GM12875 (cell line): ENCODE data around the gene NUP93.

Experiments
- H3K4me3 ChIP-seq: one replicate; pipeline ENCODE4 v1.5.1; 2011; ENCODE audit warnings: low read depth, low read length, control low read depth
- TF ChIP-seq, protein P1 (sequence below): IDR thresholded peaks from 2 replicates; pipeline ENCODE4 v1.5.1; 2011; ENCODE audit warnings: low read depth, mild to moderate bottlenecking, control low read depth, inconsistent platforms, low read length, moderate library complexity, borderline replicate concordance; ENCODE audit not compliant: insufficient read depth

The NUP93 gene

DNA sequence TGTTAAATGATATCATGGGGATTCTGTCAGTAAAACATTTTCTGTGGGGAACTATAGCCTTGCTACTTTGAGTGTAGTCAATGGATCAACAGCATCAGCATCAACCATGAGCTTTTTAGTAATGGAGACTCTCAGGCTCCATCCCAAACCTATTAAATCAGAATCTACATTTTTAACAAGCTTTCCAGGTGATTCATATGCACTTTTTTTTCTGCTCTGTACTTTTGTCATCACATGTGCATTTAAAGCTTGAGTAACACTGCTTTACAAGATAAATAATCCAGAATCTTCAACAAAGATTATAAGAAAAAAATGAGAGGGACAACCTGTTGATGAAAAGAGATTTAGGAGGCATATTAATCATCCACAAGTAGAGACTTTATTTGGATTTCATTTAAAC lies 23.5 kb downstream of the NUP93 start:
- no peak overlapping the region for H3K4me3 ChIP-seq
- TF ChIP-seq, protein P1, sequence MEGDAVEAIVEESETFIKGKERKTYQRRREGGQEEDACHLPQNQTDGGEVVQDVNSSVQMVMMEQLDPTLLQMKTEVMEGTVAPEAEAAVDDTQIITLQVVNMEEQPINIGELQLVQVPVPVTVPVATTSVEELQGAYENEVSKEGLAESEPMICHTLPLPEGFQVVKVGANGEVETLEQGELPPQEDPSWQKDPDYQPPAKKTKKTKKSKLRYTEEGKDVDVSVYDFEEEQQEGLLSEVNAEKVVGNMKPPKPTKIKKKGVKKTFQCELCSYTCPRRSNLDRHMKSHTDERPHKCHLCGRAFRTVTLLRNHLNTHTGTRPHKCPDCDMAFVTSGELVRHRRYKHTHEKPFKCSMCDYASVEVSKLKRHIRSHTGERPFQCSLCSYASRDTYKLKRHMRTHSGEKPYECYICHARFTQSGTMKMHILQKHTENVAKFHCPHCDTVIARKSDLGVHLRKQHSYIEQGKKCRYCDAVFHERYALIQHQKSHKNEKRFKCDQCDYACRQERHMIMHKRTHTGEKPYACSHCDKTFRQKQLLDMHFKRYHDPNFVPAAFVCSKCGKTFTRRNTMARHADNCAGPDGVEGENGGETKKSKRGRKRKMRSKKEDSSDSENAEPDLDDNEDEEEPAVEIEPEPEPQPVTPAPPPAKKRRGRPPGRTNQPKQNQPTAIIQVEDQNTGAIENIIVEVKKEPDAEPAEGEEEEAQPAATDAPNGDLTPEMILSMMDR: no peak

DNA sequence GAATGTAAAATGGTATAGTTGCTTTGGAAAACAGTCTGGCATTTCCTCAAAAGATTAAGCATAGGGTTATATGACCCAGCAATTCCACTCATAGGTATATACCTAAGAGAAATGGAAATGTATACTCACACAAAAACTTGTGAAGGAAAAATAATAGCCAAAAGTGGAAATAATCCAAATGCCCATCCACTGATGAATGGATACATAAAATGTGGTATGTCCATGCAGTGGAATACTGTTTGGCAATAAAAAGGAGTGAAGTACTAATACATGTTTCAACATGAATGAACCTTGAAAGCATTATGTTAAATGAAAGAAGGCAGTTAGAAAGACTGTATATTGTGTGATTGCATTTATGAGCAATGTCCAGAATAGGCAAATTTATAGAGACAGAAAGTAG lies 25.1 kb downstream of the NUP93 start:
- TF ChIP-seq, protein P1: no peak
- H3K4me3 ChIP-seq: no peak overlapping the region

DNA sequence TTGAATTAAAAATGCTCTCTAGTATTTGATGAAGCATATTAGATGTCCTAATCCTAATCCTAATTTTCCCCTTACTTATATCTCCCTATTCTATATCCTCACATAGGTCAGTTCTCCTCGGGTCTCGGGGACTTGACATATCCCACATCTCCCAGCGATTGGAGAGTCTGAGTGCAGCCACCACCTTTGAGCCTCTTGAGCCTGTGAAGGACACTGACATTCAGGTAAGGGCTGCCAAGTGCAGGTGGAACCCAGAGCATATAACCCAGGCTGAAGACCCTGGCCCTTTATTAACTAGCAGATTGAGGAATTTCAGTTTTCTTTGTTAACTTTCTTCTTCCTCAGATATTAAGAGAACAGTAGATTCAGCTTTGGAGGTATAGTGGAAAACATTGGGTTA lies 28.5 kb downstream of the NUP93 start:
- TF ChIP-seq, protein P1: no peak
- no peak overlapping the region for H3K4me3 ChIP-seq

DNA sequence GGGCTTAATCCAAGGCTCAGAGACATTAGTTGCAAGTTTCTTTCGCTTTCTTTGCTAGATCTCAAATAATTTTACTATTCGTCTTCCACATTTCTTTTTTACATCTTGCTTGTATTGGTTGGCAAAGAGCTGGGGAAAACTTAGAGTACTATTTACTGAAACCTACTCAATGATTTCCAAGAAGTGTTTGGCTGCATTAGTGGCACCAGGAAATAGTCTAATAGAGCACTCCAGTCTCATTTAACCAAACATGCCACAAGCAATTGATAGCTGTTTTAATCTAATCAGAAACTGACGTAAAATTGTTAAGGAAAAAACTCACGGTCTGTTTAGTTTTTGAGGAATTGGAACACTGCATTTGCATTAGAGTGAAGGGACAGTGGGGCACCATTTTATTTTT lies 29.0 kb downstream of the NUP93 start:
- TF ChIP-seq, protein P1: no peak
- no peak overlapping the region for H3K4me3 ChIP-seq

DNA sequence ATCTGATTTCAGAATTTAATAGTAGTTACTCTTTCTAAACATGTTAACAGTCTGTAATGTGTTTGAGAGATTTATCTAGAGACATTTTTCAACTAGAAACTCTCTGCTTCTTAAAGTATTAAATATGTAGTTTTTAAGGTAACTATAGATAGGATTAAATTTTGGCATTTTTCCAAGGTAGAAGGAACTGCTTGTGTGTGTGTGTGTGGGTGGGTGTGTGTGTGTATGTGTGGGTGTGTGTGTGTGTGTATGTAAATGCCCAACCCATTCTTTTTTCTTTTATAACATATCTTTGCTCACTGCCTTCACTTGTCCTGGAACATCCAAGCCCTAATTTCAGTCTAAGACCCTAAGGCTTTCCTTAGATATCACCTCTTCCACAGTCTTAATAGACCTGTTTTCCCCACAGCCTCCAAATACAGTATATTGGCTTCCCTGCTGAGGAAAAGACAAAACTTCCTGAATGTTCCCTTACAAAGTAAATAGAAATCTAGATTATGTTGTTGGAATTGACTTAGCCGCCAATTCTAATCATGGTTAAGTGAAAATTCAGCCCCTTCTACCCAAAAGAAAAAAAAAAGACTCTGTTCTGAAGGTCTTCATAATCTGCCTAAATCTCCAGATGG lies 33.5 kb downstream of the NUP93 start:
- no peak overlapping the region for H3K4me3 ChIP-seq
- TF ChIP-seq, protein P1: no peak

DNA sequence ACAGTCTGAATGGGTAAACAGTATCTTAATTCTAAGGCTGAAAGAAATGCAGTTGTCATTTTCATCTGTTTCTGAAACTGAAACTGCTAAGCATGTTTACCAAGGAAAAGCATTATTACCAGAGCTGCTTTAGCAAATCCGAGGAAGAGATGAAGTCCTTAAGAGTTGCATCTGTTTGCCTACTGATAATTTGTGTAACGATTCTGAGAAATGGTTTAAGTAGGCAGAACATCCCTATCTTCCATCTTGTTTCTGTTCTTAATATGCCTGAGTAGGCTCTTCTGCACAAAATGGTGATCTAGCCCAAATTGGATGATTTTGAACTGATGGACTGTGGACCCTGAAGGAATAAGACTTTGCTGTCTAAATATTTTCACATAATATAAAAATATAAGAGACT lies 34.9 kb downstream of the NUP93 start:
- TF ChIP-seq, protein P1: no peak
- no peak overlapping the region for H3K4me3 ChIP-seq

DNA sequence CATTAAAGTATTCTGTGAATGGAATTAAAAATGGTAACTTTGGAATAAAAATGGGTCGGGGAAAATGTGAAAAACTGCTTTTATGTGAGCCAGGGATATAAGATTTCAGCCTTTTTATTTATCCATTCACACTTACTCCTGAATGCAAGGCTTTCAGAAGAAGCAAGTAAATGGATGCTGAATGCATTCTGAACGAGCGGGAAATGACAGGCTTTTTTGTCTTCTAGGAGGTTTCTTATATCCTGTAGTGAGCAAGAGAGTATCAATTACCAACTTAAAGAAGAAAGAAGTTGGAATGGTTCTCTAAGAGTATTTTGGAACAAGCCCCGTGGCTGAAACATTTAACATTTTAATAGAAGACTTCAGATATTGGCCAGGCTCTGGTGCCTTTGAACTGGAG lies 36.0 kb downstream of the NUP93 start:
- TF ChIP-seq, protein P1: no peak
- H3K4me3 ChIP-seq: no peak overlapping the region
